Activated CD4-positive, alpha-beta T cell treated with anti-CD3 and anti-CD28 coated beads for 36 hours (primary cell): ENCODE results near the gene HESX1. TPM values are rescaled to one million over a fixed set of nuclear protein-coding genes. Genes with fewer than 3 reads are reported as not detected.

Experiments used
- ATAC-seq: fragments of 200-7000 bp; cut with Tn5 transposase; one replicate; pipeline ENCODE4 v1.10.0; 2021; ENCODE audit warnings: mild to moderate bottlenecking, moderate library complexity
- CTCF ChIA-PET: fragments of 350-600 bp; sonication (Branson Sonifier 250); formaldehyde crosslinking; loops from one replicate; lab custom pipeline; 2021; ENCODE audit warnings: antibody characterized with exemption; lab: Charles Lee
- POLR2A ChIA-PET: fragments of 350-600 bp; sonication (Branson Sonifier 250); formaldehyde crosslinking; loops from one replicate; lab custom pipeline; 2021; ENCODE audit warnings: antibody characterized with exemption, inconsistent platforms; lab: Charles Lee
- DNase-seq: peaks from one replicate; pipeline ENCODE4 v3.0.0-alpha.2; 2020
- H3K27ac Mint-ChIP-seq: one replicate; pipeline ENCODE4 v1.8.0; 2021; ENCODE audit warnings: mixed read lengths
- H3K27me3 Mint-ChIP-seq: one replicate; pipeline ENCODE4 v1.8.0; 2021; ENCODE audit warnings: mixed read lengths
- H3K36me3 Mint-ChIP-seq: one replicate; pipeline ENCODE4 v1.8.0; 2021; ENCODE audit warnings: low read depth, mixed read lengths
- H3K4me1 Mint-ChIP-seq: one replicate; pipeline ENCODE4 v1.8.0; 2021; ENCODE audit warnings: mixed read lengths
- H3K4me3 Mint-ChIP-seq: one replicate; pipeline ENCODE4 v1.8.0; 2021; ENCODE audit warnings: mild to moderate bottlenecking, moderate library complexity, mixed read lengths
- H3K9me3 Mint-ChIP-seq: one replicate; pipeline ENCODE4 v1.8.0; 2021; ENCODE audit warnings: low read depth, mixed read lengths
- intact Hi-C, 2 experiments: fragments of 100-400 bp; cut with DNase I in 1 of 2; cut with micrococcal nuclease in 1 of 2; formaldehyde crosslinking; loops; one replicate each; pipeline versions ENCODE4 v1.14.2 to v1.15.1; 2022 to 2024; cut with DNase I, micrococcal nuclease
- total RNA-seq, 2 experiments: library from RNA; stranded (reverse); gene quantifications; one replicate each; pipeline ENCODE4 v1.2.3, GENCODE V29; 2021

Gene HESX1
- 1 to 10 TPM in 1 of 2 experiments, under 1 TPM in 1; 0.79 to 1.1 TPM for total RNA-seq

DNA sequence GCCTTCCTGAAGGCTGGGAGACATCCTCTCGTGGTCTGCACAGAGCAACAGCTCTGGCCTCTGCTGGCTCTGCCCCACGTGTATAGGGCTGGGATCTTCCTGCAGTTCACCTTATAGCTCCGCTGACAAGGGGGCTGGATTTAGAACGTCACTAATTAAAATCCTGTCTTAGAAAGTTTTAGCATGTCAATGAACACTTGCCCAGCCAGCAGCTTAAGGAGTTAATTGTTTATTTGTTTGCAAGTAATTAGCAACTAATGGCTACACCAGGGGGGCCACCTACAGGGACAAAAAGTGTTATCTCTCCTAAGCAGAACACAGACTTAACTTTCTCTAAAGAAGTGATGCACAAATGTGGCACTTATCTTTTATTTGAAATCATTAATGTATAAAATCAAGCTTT, at the start of gene HESX1:
TSS of gene HESX1 (minus strand) at position 84 of the 403 bp plus-strand sequence. CDS start at position 24, 60 bp downstream.
- H3K27ac Mint-ChIP-seq: no peak within 1 kb of the TSS
- intact Hi-C loops: no loop called here
- ChIA-PET CTCF (no interaction called here), POLR2A (no interaction called here)
- DNase-seq (no peak), ATAC-seq (no peak)
- H3K36me3 Mint-ChIP-seq: no peaks in the 10 kb centered on the region
- no peak within 1 kb of the TSS for H3K4me3 Mint-ChIP-seq
- H3K4me1 Mint-ChIP-seq: no peaks in the 10 kb centered on the region
- H3K9me3 Mint-ChIP-seq: no peaks in the 10 kb centered on the region
- peaks cover 7% of the 10 kb centered on the region for H3K27me3 Mint-ChIP-seq

DNA sequence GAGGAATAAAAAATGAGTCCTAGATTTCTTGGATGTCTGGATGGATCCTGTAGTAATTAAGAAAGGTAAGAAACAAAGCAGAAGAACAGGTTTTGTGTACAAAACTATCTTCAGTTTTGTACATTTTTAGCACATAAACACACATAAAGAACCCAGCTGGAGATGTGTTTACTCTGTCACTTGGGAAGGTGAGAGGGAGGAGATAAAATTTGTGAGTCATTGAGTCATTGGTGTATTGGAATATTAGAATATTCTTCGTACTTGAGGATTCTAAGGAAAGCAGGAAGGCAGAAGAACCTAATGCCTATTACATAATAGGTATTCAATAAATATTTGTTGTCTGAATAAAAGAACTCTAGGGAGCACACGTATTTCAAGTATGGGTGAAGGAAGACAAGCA, 45.2 kb upstream of the HESX1 start:
- CTCF ChIA-PET: interaction anchor here (1.2 kb wide), 1 partner anchor 14 kb away, joined by 3 read pairs; no protein-coding TSS in a partner anchor
- ATAC-seq (no peak), DNase-seq (no peak)
- Mint-ChIP-seq H3K9me3 (no peaks in the 10 kb centered on the region), H3K27me3 (no peaks in the 10 kb centered on the region), H3K4me1 (no peaks in the 10 kb centered on the region), H3K27ac (no peak overlapping the region), H3K36me3 (peaks cover 35% of the 10 kb centered on the region), H3K4me3 (no peak overlapping the region)
- POLR2A ChIA-PET: interaction anchor here (0.6 kb wide), 1 partner anchor 75 kb away, joined by 3 read pairs; no protein-coding TSS in a partner anchor
- intact Hi-C loops: no loop called here

DNA sequence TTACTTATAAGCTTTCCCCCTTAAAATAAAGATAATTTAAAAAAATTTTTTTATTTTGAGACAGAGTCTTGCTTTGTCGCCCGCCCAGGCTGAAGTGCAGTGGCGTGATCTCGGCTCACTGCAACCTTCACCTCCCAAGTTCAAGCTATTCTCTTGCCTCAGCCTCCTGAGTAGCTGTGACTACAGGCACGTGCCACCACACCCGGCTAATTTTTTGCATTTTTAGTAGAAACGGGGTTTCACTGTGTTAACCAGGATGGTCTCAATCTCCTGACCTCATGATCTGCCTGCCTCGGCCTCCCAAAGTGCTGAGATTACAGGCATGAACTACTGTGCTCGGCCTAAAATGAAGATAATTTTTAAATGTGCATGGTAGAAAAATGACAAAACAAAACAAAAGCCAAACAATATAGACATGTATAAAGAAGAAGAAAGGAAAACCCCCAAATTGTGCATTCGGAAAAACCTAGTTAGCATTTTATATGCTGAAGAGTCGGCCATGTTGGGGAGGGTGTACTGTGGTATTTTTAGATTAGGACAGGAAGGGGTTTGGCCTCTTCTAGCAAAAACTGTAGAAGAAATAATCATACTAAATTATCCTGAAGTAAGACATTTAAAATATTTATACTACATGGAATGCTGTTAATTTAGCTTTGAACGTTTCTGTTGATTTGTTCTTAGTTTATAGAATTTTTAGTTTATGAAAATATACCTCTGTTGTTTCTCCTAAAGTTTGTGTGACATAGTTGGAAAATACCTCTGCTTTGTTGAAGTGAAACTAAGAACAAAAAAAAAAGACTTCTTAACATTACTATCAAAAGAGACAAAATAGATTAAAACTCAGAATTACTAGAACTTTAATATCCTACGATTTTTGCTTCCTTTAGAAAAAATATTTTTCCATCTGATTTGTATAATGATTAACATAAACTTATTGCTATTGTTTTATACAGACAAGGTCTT, 35.1 kb upstream of the HESX1 start:
- no peak for DNase-seq
- POLR2A ChIA-PET: no interaction called here
- H3K27me3 Mint-ChIP-seq: no peaks in the 10 kb centered on the region
- intact Hi-C loops: no loop called here
- no peaks in the 10 kb centered on the region for H3K9me3 Mint-ChIP-seq
- H3K36me3 Mint-ChIP-seq: peaks cover 20% of the 10 kb centered on the region
- H3K27ac Mint-ChIP-seq: no peak overlapping the region
- no peak overlapping the region for H3K4me3 Mint-ChIP-seq
- peaks cover 16% of the 10 kb centered on the region for H3K4me1 Mint-ChIP-seq
- CTCF ChIA-PET: interaction anchor here (1.0 kb wide), 1 partner anchor 11 kb away, joined by 3 read pairs; no protein-coding TSS in a partner anchor
- ATAC-seq: no peak

DNA sequence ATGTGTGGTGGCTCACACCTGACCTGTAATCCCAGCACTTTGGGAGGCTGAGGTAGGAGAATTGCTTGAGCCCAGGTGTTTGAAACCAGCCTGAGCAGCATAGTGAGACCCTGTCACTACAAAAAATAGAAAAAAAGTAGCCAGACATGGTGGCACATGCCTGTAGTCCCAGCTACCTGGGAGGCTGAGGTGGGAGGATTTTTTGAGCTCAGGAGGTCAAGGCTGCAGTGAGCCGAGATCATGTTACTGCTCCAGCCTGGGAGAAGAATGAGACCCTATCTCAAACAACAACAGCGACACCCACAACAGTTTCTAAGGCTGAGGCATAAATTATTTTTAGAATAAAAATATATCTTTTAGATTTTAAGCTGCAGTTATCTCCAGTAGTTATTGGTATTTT, 34.0 kb upstream of the HESX1 start:
- CTCF ChIA-PET: no interaction called here
- ATAC-seq: no peak

DNA sequence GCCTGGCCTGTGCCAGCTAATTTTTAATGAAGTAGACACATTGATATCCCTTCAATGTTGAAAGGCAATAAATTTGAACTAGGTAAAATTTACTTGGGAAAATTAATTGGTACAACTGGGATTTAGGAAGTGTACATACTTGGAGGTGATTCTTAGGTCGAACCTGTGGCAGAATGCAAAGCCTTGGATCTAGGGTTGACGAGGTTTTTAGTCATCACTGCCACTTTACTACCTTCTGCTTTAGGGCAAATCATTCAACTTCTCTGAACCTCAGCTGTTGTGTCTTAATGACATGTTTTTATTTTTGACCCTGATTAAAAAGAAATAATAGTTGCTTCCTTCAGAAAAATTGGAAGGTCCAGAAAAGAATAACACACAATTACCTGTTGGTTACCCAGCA, 30.2 kb upstream of the HESX1 start:
- H3K27me3 Mint-ChIP-seq: no peaks in the 10 kb centered on the region
- DNase-seq: no peak
- no peak overlapping the region for H3K4me3 Mint-ChIP-seq
- peaks cover 2% of the 10 kb centered on the region for H3K36me3 Mint-ChIP-seq
- ATAC-seq: no peak
- peaks cover 34% of the 10 kb centered on the region for H3K4me1 Mint-ChIP-seq
- no peak overlapping the region for H3K27ac Mint-ChIP-seq
- intact Hi-C loops: no loop called here
- no peaks in the 10 kb centered on the region for H3K9me3 Mint-ChIP-seq
- ChIA-PET CTCF (no interaction called here), POLR2A (no interaction called here)

More for the DNA sequence above, 34.0 kb upstream of the HESX1 start:
- peaks cover 27% of the 10 kb centered on the region for H3K4me1 Mint-ChIP-seq
- POLR2A ChIA-PET: no interaction called here
- H3K27me3 Mint-ChIP-seq: no peaks in the 10 kb centered on the region
- no peak overlapping the region for H3K4me3 Mint-ChIP-seq
- intact Hi-C loops: no loop called here
- no peak overlapping the region for H3K27ac Mint-ChIP-seq
- DNase-seq: no peak
- H3K9me3 Mint-ChIP-seq: no peaks in the 10 kb centered on the region
- peaks cover 13% of the 10 kb centered on the region for H3K36me3 Mint-ChIP-seq

DNA sequence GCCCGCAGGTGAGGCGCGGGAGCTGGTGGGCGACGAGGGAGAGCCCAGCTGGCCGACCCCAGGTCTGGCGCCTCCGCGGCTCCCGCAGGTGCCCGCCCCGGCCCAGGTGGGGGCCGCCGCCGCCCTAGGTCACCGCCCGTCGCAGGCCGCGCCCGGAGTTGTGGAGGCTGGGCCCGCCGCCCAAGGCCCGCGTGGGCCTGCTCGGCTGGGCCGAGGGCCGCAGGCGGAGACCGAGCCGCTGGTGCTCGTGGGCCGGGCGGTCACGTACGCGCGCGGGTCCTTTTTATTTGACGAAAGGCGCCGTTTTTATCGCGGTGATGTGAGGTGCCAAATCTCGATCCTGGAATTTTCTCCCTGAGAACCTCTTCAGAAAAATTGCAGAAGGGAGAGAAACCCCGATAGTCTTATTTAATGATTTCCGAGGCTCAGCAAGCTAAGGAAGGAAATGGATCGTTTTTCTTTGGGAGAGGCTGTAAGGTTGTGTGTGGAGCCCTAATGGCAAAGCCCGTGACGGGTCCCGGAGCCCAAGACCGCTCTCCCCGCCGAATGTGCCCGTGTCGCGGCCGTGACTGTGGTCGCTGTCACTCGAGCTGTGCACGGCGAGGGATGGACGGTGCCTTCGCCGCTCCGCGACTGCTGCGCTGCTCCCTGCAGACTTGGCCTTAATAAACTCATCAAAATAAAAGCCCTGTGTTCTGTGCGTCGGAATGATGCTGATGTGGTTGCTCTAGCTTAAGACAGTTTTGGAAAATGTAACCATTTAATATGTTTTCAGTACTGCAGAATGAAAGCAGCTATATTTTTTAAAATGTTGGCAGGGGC, 28.4 kb upstream of the HESX1 start:
- DNase-seq (peak; percentile 70), ATAC-seq (peak; percentile 31)
- peak overlapping the region; percentile 78 for H3K27ac Mint-ChIP-seq
- CTCF ChIA-PET: interaction anchor here (0.7 to 1.4 kb wide), 4 partner anchors 14 to 108 kb away, joined by 3 to 4 read pairs (median 4); no protein-coding TSS in a partner anchor
- peak overlapping the region; percentile 88 for H3K4me3 Mint-ChIP-seq
- H3K36me3 Mint-ChIP-seq: no peaks in the 10 kb centered on the region
- intact Hi-C loops: loop anchor here (1.0 to 10.0 kb wide), 13 partner anchors 58 to 1264 kb away; partner anchors contain the start of genes ARF4 (in 2 of the 2), DENND6A (in 2 of the 2), CCDC66 (in 1 of the 2) and HTD2 (in 1 of the 2)
- H3K4me1 Mint-ChIP-seq: peaks cover 30% of the 10 kb centered on the region
- POLR2A ChIA-PET: no interaction called here
- H3K27me3 Mint-ChIP-seq: no peaks in the 10 kb centered on the region
- no peaks in the 10 kb centered on the region for H3K9me3 Mint-ChIP-seq

DNA sequence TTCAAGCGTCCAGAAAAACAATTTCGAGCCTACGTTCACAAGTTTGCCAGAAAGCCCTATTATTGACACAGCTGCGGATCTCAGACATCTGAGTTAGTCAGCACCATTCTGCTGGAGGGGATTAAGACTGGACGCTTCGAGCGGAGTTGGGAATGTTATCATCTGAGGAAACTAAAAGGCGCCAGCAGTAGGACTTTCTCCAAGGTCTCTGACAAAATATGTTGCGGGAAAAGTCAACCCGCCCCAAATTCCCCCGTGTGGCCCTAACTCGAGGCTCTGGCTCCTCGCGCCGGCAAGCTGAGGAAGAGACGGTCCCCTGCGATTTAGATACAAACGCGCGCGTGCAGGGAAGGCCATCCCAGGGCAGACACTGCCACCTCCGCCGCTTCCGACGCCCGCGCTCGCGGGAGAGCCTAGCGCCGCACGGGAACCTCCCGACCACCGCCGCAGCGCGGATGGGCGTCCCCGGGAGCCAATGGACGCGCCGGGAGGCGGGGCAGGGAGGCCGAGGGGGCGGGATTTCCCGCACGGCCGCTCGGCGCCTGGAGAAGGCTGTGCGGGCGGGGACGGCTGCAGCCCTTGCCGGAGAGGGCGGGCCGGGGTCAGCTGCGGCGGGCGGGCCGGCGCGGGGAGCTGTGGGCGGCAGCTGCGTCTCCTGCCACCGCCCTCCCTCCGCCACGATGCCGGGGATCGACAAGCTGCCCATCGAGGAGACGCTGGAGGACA, 27.6 kb upstream of the HESX1 start, which contains the start of gene APPL1:
TSS of gene APPL1 (plus strand) at position 526 of the 726 bp plus-strand sequence. CDS start at position 681, 155 bp downstream.
- Mint-ChIP-seq H3K4me1 (peaks cover 29% of the 10 kb centered on the region), H3K27ac (peak within 1 kb of the TSS; percentile 78), H3K27me3 (no peaks in the 10 kb centered on the region), H3K9me3 (no peaks in the 10 kb centered on the region), H3K36me3 (no peaks in the 10 kb centered on the region), H3K4me3 (peak within 1 kb of the TSS; percentile 88)
- CTCF ChIA-PET: interaction anchor here (0.7 to 1.4 kb wide), 3 partner anchors 48 to 58 kb away, joined by 3 to 6 read pairs (median 3); no protein-coding TSS in a partner anchor
- peak; percentile 92 for ATAC-seq
- intact Hi-C loops: loop anchor here (1.0 to 10.0 kb wide), 13 partner anchors 57 to 1265 kb away; partner anchors contain the start of genes ARF4 (in 2 of the 2), CCDC66 (in 1 of the 2), DENND6A (in 1 of the 2) and HTD2 (in 1 of the 2)
- peak; percentile 94 for DNase-seq
- POLR2A ChIA-PET: no interaction called here

DNA sequence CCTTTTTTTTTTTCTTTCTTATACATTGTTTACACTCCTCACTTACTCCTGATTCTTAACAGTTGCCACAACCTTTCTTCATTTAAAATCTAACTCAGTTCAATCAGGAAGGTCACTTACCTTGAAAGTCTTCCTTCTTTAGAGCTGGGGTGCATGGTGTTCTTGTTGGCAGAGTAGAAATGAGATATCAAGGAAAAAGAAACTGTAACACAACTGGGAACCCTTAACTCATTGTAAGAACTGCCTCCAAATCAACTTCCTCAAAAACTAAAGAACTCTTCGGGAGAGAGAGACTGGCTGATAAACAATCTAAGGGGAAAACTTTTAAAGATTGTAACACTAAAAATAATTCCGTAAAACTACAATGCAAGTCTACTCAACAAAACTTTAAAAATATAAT, 26.4 kb upstream of the HESX1 start:
- no peak overlapping the region for H3K4me3 Mint-ChIP-seq
- H3K9me3 Mint-ChIP-seq: no peaks in the 10 kb centered on the region
- H3K4me1 Mint-ChIP-seq: peaks cover 27% of the 10 kb centered on the region
- no peak overlapping the region for H3K27ac Mint-ChIP-seq
- H3K27me3 Mint-ChIP-seq: no peaks in the 10 kb centered on the region
- no peaks in the 10 kb centered on the region for H3K36me3 Mint-ChIP-seq
- ChIA-PET CTCF (interaction anchor here (0.9 kb wide), 1 partner anchor 57 kb away, joined by 6 read pairs; no protein-coding TSS in a partner anchor), POLR2A (interaction anchor here (0.5 kb wide), 1 partner anchor 481 kb away, joined by 5 read pairs; no protein-coding TSS in a partner anchor)
- no peak for ATAC-seq
- intact Hi-C loops: loop anchor here (2.0 to 10.0 kb wide), 7 partner anchors 311 to 1266 kb away; partner anchors contain the start of genes ARF4 (in 1 of the 2), CCDC66 (in 1 of the 2), DENND6A (in 1 of the 2) and KCTD6 (in 1 of the 2)
- DNase-seq: no peak

DNA sequence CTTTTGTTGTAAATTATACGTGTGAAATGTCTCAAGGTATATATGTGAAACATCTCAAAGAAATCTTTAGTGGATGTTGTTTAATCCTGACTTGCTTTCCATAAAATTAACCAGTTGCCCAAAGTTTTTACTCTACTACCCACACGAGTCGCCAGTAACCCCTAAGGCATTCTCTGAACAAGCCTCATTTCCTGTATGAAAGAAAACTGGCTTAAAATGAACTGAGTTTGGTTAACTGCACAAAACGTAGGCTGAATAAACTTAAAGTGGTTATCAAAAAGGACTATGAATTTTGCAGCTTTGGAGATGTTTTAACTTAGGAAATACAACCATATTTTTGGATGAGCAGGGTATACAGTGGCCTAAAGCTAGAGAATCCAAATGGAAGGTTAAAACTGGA, 25.1 kb upstream of the HESX1 start:
- ChIA-PET CTCF (interaction anchor here (0.7 to 1.2 kb wide), 2 partner anchors 28 to 313 kb away, joined by 3 to 4 read pairs; no protein-coding TSS in a partner anchor), POLR2A (no interaction called here)
- no peak for DNase-seq
- peaks cover 20% of the 10 kb centered on the region for H3K4me1 Mint-ChIP-seq
- H3K27ac Mint-ChIP-seq: no peak overlapping the region
- no peaks in the 10 kb centered on the region for H3K36me3 Mint-ChIP-seq
- no peaks in the 10 kb centered on the region for H3K9me3 Mint-ChIP-seq
- no peaks in the 10 kb centered on the region for H3K27me3 Mint-ChIP-seq
- ATAC-seq: no peak
- H3K4me3 Mint-ChIP-seq: no peak overlapping the region
- intact Hi-C loops: loop anchor here (5.0 to 10.0 kb wide), 4 partner anchors 310 to 1267 kb away; partner anchors contain the start of genes ARF4 (in 1 of the 2) and KCTD6 (in 1 of the 2)

DNA sequence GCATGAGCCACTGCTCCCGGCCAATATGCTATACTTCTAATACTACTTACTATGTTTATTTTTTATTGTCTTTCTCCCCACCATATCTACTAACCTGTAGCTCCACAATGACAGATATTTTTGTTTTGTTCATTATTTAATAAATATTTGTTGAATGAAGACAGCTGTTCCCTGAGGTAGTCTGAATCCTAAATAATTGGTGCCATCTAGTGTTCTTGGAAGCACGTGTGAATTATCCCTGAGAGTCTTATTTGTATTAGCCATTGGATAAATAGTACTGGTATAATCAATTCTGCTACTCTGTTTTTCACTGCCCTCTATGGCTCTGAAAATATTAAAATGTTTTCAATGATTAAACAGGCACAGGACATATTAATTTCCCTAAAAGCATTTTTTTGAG, 22.1 kb upstream of the HESX1 start:
- CTCF ChIA-PET: interaction anchor here (0.7 kb wide), 1 partner anchor 11 kb away, joined by 4 read pairs; no protein-coding TSS in a partner anchor
- H3K27ac Mint-ChIP-seq: no peak overlapping the region

More for the DNA sequence above, 22.1 kb upstream of the HESX1 start:
- Mint-ChIP-seq H3K27me3 (no peaks in the 10 kb centered on the region), H3K4me1 (peaks cover 5% of the 10 kb centered on the region), H3K4me3 (no peak overlapping the region), H3K36me3 (no peaks in the 10 kb centered on the region), H3K9me3 (no peaks in the 10 kb centered on the region)
- ATAC-seq (no peak), DNase-seq (no peak)
- intact Hi-C loops: loop anchor here in 1 of 2 experiments (10.0 kb wide), 1 partner anchor 307 kb away; no protein-coding TSS in a partner anchor
- POLR2A ChIA-PET: no interaction called here
